GM23338 (cell line): Measurements from ENCODE around the gene MUC13. TPM values are rescaled to one million over a fixed set of nuclear protein-coding genes. Genes with fewer than 3 reads are reported as not detected.

Experiments
- ATAC-seq: fragments of 200-7000 bp; cut with Tn5 transposase; 3 replicates; pipeline ENCODE4 v1.9.1; 2020
- DNase-seq: peaks from one replicate; pipeline ENCODE4 v3.0.0-alpha.2; 2015; ENCODE audit warnings: low spot score
- H2AFZ ChIP-seq: fragments of 200-600 bp; sonication (generic); 2 replicates; pipeline ENCODE4 v1.8.0; 2016; ENCODE audit warnings: antibody characterized with exemption, mild to moderate bottlenecking, moderate library complexity
- H3F3A ChIP-seq: fragments of 200-600 bp; sonication (generic); replicated peaks from 2 replicates; pipeline ENCODE4 v1.8.0; 2017; ENCODE audit warnings: antibody characterized with exemption, mixed run types, low read depth
- H3K27ac ChIP-seq: fragments of 200-600 bp; sonication (generic); 2 replicates; pipeline ENCODE4 v1.6.1; 2016; ENCODE audit warnings: low read depth
- H3K27me3 ChIP-seq: fragments of 200-600 bp; sonication (generic); 2 replicates; pipeline ENCODE4 v1.8.0; 2016; ENCODE audit warnings: mild to moderate bottlenecking, mixed run types, moderate library complexity; ENCODE audit not compliant: insufficient read depth
- H3K36me3 ChIP-seq: fragments of 200-600 bp; sonication (generic); 2 replicates; pipeline ENCODE4 v1.8.0; 2016; ENCODE audit warnings: mild to moderate bottlenecking; ENCODE audit not compliant: insufficient read depth
- H3K4me1 ChIP-seq: fragments of 200-600 bp; sonication (generic); 2 replicates; pipeline ENCODE4 v1.8.0; 2016; ENCODE audit warnings: mild to moderate bottlenecking, moderate library complexity; ENCODE audit not compliant: insufficient read depth
- H3K4me2 ChIP-seq: fragments of 200-600 bp; sonication (generic); 2 replicates; pipeline ENCODE4 v1.7.1; 2017; ENCODE audit warnings: mixed run types
- H3K4me3 ChIP-seq: fragments of 200-600 bp; sonication (generic); 2 replicates; pipeline ENCODE4 v1.6.1; 2016; ENCODE audit warnings: mixed run types
- H3K79me2 ChIP-seq: fragments of 200-600 bp; sonication (generic); replicated peaks from 2 replicates; pipeline ENCODE4 v1.8.0; 2017; ENCODE audit warnings: mild to moderate bottlenecking; ENCODE audit not compliant: insufficient read depth
- H3K9me2 ChIP-seq: fragments of 200-600 bp; sonication (generic); 2 replicates; pipeline ENCODE4 v1.8.0; 2017; ENCODE audit not compliant: insufficient read depth
- H4K20me1 ChIP-seq: fragments of 200-600 bp; sonication (generic); replicated peaks from 2 replicates; pipeline ENCODE4 v1.8.0; 2017; ENCODE audit warnings: mild to moderate bottlenecking; ENCODE audit not compliant: insufficient read depth
- H3K27ac Mint-ChIP-seq: 2 replicates; pipeline ENCODE4 v1.8.0; 2020; ENCODE audit warnings: inconsistent platforms, mild to moderate bottlenecking, moderate library complexity, mixed read lengths
- H3K27me3 Mint-ChIP-seq: 3 replicates; pipeline ENCODE4 v1.8.0; 2022; ENCODE audit warnings: low read depth, mild to moderate bottlenecking, moderate library complexity, mixed read lengths, inconsistent platforms; ENCODE audit not compliant: insufficient read depth, poor library complexity
- H3K36me3 Mint-ChIP-seq: 3 replicates; pipeline ENCODE4 v1.8.0; 2021; ENCODE audit warnings: low read depth, mild to moderate bottlenecking, inconsistent platforms, moderate library complexity, mixed read lengths
- H3K4me1 Mint-ChIP-seq: 3 replicates; pipeline ENCODE4 v1.8.0; 2020; ENCODE audit warnings: mild to moderate bottlenecking, inconsistent platforms, mixed read lengths
- H3K4me3 Mint-ChIP-seq: 3 replicates; pipeline ENCODE4 v1.8.0; 2021; ENCODE audit warnings: moderate library complexity, mild to moderate bottlenecking, inconsistent platforms, mixed read lengths
- H3K9me3 Mint-ChIP-seq: 3 replicates; pipeline ENCODE4 v1.8.0; 2020; ENCODE audit warnings: moderate library complexity, mild to moderate bottlenecking, inconsistent platforms, mixed read lengths
- CREB1 ChIP-seq: fragments of 250-450 bp; sonication (Bioruptor Pico); IDR thresholded peaks from 2 replicates; pipeline ENCODE4 v1.5.0; 2020; ENCODE audit warnings: low read depth, mild to moderate bottlenecking, moderate library complexity
- ETS1 ChIP-seq: IDR thresholded peaks from 2 replicates; pipeline ENCODE4 v1.6.1; 2016; ENCODE audit warnings: antibody characterized with exemption
- EZH2 ChIP-seq: fragments of 200-600 bp; sonication (generic); IDR thresholded peaks from one replicate; pipeline ENCODE4 v1.8.0; 2017; ENCODE audit warnings: antibody characterized with exemption, mild to moderate bottlenecking, low read depth; ENCODE audit not compliant: unreplicated experiment
- EZH2phosphoT487 ChIP-seq: fragments of 200-600 bp; sonication (generic); IDR thresholded peaks from one replicate; pipeline ENCODE4 v1.8.1; 2018; ENCODE audit warnings: antibody characterized with exemption; ENCODE audit not compliant: unreplicated experiment
- JUNB ChIP-seq: IDR thresholded peaks from one replicate; pipeline ENCODE4 v1.6.1; 2016; ENCODE audit warnings: antibody characterized with exemption; ENCODE audit not compliant: unreplicated experiment
- NANOG ChIP-seq: IDR thresholded peaks from 2 replicates; pipeline ENCODE4 v1.6.1; 2016; ENCODE audit warnings: antibody characterized with exemption, borderline replicate concordance
- POLR2AphosphoS5 ChIP-seq: IDR thresholded peaks from 2 replicates; pipeline ENCODE4 v1.6.1; 2016; ENCODE audit warnings: antibody characterized with exemption, low read depth
- STAT1 ChIP-seq: IDR thresholded peaks from one replicate; pipeline ENCODE4 v1.6.1; 2016; ENCODE audit warnings: antibody characterized with exemption; ENCODE audit not compliant: unreplicated experiment
- ZNF331 ChIP-seq: fragments of 250-450 bp; sonication (Bioruptor Pico); IDR thresholded peaks from 2 replicates; pipeline ENCODE4 v1.5.0; 2020; ENCODE audit warnings: low read depth, mild to moderate bottlenecking, moderate library complexity
- ZNF462 ChIP-seq: fragments of 250-450 bp; sonication (Bioruptor Pico); IDR thresholded peaks from 2 replicates; pipeline ENCODE4 v1.5.0; 2020; ENCODE audit warnings: mild to moderate bottlenecking, moderate library complexity
- polyA plus RNA-seq: library from polyadenylated mRNA; unstranded; fragments of >200 nt; fragmentation: Nextera tagmentation; extraction: Ambion mirVana; gene quantifications from 2 replicates; pipeline ENCODE4 v1.2.1, GENCODE V29; 2016
- total RNA-seq: library from RNA; depleted of rRNA; stranded (reverse); fragments of >200 nt; shearing (Covaris generic); gene quantifications from 2 replicates; pipeline ENCODE4 v1.2.3, GENCODE V29; 2014
- TF ChIP-seq, protein P1 (sequence below): IDR thresholded peaks from one replicate; pipeline ENCODE4 v1.6.1; 2018; ENCODE audit warnings: antibody characterized with exemption; ENCODE audit not compliant: unreplicated experiment

The MUC13 gene
- total and polyA plus RNA-seq, 2 experiments from 2014 or later, result not detected

DNA sequence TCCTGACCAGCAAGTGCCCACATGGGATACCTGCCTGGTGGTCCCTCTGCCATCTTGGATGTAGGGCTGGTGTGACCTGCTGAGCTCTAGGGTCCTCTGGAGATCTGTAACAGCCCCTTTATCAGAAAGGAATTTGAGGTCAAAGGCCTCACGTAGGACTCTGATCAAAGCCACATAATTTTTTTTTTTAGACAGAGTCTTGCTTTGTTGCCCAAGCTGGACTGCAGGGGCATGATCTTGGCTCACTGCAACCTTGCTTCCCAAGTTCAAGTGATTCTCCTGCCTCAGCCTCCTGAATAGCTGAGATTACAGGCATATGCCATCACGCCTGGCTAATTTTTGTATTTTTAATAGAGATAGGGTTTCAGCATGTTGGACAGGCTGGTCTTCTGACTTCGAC, 56.9 kb downstream of the MUC13 start:
- Mint-ChIP-seq H3K4me1 (peaks cover 58% of the 10 kb centered on the region), H3K36me3 (peaks cover 6% of the 10 kb centered on the region; the same call in 2 of the 3 replicates), H3K27me3 (peaks cover 2% of the 10 kb centered on the region), H3K4me3 (no peak overlapping the region), H3K9me3 (no peaks in the 10 kb centered on the region), H3K27ac (no peak overlapping the region)
- no peak for DNase-seq
- Histone ChIP-seq H3F3A (0 out of 2 replicates have a peak, but pooled peaks cover 3% of the 10 kb centered on the region), H3K27ac (no peak overlapping the region), H3K9me2 (no peaks in the 10 kb centered on the region), H3K27me3 (no peaks in the 10 kb centered on the region), H3K4me2 (no peak overlapping the region), H3K4me3 (no peak overlapping the region), H4K20me1 (peaks cover 39% of the 10 kb centered on the region), H2AFZ (no peak overlapping the region), H3K36me3 (no peaks in the 10 kb centered on the region), H3K79me2 (peaks cover 100% of the 10 kb centered on the region), H3K4me1 (peaks cover 73% of the 10 kb centered on the region)
- no peak for ATAC-seq
- TF ChIP-seq EZH2 (no peak), STAT1 (no peak), CREB1 (CRISPR knock-in tag) (no peak), JUNB (no peak), ZNF331 (CRISPR knock-in tag) (no peak), NANOG (no peak), EZH2phosphoT487 (no peak), POLR2AphosphoS5 (no peak), ZNF462 (CRISPR knock-in tag) (no peak), ETS1 (no peak)
- TF ChIP-seq, protein P1, sequence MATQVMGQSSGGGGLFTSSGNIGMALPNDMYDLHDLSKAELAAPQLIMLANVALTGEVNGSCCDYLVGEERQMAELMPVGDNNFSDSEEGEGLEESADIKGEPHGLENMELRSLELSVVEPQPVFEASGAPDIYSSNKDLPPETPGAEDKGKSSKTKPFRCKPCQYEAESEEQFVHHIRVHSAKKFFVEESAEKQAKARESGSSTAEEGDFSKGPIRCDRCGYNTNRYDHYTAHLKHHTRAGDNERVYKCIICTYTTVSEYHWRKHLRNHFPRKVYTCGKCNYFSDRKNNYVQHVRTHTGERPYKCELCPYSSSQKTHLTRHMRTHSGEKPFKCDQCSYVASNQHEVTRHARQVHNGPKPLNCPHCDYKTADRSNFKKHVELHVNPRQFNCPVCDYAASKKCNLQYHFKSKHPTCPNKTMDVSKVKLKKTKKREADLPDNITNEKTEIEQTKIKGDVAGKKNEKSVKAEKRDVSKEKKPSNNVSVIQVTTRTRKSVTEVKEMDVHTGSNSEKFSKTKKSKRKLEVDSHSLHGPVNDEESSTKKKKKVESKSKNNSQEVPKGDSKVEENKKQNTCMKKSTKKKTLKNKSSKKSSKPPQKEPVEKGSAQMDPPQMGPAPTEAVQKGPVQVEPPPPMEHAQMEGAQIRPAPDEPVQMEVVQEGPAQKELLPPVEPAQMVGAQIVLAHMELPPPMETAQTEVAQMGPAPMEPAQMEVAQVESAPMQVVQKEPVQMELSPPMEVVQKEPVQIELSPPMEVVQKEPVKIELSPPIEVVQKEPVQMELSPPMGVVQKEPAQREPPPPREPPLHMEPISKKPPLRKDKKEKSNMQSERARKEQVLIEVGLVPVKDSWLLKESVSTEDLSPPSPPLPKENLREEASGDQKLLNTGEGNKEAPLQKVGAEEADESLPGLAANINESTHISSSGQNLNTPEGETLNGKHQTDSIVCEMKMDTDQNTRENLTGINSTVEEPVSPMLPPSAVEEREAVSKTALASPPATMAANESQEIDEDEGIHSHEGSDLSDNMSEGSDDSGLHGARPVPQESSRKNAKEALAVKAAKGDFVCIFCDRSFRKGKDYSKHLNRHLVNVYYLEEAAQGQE, result no peak
